Glomerular endothelial cell (primary cell): ENCODE data around the gene ESRP2. TPM values are rescaled to one million over a fixed set of nuclear protein-coding genes. Genes with fewer than 3 reads are reported as not detected.

Source experiments
- DNase-seq: peaks from one replicate; pipeline ENCODE4 v3.0.0-alpha.2; 2011; ENCODE audit warnings: low read depth, low spot score; ENCODE audit errors: extremely low read depth
- total RNA-seq: library from RNA; depleted of rRNA; stranded (reverse); fragments of >200 nt; gene quantifications from 2 replicates; pipeline ENCODE4 v1.2.3, GENCODE V29; 2015

The ESRP2 gene
- total RNA-seq, 1 donor from 2014 or later: 2.9 TPM

DNA sequence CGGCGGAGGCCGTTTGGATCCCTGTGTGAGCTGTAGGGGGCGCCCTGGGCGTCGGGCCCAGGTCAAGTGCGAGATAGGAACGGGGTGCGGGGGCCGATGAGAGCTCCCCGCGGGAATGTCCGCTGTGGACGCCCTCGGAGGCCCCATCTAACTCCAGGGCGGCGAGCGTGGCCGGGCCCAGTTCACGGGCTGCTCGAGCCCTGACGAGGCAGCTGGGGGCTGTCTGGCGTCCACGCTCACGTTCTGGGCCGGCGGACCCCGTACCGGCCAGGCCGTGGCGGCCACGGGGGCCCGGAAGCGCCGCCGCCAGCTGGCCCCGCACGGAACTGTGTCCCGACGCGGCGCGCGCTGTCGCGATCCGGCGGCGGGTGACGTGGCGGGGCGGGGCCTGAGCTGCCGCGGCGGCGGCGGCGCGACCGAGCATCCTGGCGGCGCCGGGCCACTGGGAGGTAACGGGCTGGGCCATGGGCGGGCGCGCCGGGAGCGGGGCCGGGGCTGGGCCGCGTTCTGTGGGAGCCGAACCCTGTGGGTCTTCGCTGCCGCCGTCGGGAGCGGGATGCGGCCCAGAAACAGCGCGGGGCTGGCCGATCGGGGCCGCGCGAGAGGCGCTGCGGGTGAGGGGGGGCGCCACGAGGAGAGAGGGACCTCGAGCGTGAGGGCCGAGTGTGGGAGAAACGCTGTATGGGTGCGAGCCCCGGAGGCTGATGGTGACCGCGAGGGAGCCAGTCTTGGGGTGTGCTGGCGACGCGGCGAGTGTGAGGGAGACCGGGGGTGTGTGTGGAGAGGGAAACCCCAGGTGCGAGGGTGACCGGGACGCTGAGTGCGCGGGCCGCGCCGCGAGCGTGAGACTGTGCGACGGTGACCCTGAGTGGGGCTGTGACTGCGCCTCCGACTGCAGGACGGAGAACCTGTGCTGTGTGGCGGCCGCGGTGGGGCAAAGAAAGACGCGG, 28.5 kb upstream of the ESRP2 start, which contains the start of gene SLC7A6:
Gene SLC7A6 (plus strand): TSS at position 399 of the 950 bp plus-strand sequence. CDS start 10,201 bp downstream, outside the sequence.
- no peak for DNase-seq

DNA sequence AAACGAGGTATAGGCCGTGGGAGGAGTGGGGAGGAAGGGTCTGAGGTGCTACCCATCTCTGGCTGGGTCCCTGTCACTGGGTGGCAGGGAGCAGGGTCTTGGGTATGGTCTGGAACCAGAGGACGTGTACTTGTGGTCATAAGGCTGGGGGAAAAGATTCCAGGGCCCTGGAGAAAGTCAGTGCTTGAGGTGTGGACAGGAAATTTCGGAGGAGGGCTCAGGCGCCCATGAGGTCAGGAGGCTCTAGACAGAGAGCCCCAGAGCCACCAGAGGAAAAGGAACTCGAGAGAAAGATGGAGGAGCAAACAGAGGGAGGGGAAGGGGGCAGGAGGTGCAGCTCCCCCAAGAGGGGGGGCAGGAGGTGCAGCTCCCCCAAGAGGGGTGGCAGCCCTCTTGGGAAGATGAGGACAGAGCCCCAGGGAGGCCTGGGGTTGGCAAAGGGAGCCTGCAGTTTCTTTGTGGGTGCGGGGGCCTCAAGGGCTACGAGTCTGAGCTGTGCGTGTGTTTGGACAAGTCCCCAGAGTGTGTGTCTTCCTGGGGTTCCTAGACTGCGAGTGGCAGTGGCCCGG, 27.7 kb upstream of the ESRP2 start:
- DNase-seq: no peak

DNA sequence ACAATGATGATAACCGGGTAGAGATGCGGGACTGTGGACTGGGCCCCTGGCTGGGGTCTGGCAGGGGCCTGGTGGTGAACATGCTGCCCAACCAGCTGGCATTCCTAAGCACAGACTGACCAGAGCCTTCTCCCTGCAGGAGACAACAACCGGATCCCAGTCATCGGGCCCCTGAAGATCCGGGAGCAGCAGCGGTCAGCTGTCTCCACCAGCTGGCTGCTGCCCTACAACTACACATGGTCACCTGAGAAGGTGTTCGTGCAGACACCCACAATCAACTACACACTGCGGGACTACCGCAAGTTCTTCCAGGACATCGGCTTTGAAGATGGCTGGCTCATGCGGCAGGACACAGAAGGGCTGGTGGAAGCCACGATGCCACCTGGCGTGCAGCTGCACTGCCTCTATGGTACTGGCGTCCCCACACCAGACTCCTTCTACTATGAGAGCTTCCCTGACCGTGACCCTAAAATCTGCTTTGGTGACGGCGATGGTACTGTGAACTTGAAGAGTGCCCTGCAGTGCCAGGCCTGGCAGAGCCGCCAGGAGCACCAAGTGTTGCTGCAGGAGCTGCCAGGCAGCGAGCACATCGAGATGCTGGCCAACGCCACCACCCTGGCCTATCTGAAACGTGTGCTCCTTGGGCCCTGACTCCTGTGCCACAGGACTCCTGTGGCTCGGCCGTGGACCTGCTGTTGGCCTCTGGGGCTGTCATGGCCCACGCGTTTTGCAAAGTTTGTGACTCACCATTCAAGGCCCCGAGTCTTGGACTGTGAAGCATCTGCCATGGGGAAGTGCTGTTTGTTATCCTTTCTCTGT, 23.3 kb upstream of the ESRP2 start:
- DNase-seq: no peak

DNA sequence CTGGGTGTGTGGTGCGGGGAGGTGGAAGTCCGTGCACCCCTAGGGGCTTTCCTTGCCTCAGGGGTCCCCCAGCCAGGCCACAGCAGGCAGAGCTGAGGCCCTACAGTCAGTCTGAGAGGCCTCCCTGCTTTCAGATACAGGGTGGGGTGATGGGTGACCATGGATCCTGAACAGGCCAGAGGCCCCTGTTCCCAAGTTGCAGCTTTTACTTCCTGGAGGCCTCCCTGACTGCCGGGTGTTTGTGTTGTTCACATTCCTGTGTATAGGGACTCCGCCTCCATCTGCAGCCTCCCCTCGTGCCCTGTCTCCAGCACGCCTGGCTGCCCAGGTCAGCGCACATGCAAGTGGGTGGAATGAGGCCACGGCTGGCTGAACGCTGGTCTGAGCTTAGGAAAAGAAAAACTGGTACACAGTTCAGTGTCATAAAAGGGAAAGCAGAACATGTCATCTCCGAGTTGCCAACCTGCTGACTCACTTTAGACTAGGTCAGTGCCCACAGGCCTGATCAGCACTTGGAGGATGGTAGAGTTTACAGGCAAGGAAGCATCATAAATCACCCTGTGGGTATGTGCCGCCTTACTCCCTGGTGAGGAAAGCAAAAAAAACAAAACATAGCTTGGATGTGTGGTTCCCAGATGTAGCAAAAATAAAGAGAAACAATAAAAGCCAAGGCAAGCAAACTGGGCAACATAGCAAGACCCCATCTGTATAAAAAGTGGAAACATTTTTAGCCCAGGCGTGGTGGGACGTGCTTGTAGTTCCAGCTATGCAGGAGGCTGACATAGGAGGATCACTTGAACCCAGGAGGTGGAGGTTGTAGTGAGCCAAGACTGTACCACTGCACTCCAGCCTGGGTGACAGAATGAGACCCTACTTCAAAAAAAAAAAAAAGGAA, 22.2 kb upstream of the ESRP2 start:
- DNase-seq: no peak

DNA sequence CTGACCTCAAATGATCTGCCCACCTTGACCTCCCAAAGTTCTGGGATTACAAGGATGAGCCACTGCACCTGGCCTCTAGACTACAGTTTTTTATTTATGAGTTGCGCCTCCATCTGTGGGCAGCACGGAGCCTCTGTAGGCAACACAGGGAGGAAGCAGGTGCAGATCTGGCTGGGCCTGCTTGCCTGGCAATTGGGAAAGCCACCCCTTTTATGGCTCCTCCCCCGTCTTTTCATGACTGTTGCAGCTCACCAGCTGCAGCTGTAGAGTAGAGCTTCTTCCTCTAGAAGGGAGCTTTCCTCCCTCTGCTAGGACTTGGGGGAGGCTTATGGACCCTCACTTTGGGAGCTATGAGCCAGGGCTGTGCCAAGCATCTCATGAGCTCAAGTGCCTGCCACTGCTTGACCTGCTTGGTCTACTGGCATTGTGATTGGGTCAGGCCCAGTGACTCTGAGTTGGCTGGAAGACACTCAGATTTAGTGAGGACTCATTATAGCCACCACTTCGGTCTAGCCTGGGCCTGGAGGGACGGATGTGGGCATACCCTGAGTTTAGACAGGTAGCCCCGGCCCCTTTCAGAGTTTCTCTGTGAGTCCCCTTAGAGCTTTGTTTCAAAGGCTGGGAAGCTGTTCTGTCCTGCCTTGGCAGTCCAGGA, 21.5 kb upstream of the ESRP2 start:
- DNase-seq: no peak

DNA sequence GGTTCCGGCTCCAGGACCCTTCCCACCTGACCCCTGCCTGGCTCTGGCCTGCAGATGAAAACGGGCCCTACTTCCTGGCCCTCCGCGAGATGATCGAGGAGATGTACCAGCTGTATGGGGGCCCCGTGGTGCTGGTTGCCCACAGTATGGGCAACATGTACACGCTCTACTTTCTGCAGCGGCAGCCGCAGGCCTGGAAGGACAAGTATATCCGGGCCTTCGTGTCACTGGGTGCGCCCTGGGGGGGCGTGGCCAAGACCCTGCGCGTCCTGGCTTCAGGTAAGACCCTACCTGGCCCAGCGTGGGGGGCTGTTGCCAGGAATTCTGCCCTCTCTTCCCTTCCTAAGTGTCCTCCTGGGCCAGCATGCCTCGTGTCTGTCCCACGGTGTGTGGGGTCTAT, 19.8 kb upstream of the ESRP2 start:
- no peak for DNase-seq

DNA sequence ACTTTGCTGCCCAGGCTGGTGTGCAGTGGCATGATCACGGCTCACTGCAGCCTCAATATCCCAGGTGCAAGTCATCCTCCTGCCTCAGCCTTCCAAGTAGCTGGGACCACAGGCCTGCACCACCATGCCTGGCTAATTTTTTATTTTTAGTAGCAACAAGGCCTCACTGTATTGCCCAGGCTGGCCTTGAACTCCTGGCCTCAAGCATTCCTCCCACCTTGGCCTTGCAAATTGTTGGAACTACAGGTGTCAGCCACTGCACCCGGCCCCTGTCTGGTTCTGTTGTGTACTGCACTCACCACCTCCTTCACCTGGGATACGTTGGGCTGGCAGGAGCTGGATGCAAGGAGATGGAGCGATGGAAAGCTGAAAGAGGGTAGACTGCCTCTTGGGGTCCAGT, 17.8 kb upstream of the ESRP2 start:
- no peak for DNase-seq

DNA sequence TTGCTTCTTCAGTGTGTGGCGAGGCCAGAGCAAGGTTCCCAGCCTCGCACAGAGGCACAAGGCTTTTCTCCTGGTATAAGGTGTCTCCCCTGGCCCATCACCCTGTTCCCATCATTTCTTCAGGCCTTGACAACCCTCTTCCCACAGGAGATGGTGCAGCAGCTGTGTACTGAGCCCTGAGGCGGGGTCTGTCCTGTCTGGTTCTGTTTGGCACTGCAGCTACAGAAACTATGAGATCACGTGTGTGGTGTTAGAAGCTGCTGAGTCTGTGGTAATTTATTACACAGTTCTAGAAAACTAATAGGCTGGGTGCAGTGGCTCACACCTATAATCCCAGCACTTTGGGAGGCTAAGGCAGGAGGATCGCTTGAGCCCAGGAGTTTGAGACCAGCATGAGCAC, 16.5 kb upstream of the ESRP2 start:
- no peak for DNase-seq

DNA sequence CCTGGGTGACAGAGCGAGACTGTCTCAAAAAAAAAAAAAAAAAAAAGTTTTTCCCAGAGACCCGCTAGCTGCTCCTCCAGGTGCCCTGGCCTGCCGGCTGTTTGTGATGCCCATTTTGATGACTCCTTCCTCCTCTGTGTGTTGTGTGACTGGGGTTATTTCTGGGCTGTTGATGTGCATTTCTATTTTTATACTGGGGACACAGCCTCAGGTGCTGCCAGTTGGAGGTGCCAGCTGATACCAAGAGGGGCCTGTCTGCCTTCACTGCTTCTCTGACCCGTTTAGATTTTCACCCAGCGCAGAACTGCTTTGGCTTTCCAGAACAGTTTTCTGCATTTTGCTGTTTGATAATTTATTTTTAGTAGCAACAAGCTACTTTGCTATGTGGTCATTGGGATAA, 15.9 kb upstream of the ESRP2 start:
- no peak for DNase-seq

DNA sequence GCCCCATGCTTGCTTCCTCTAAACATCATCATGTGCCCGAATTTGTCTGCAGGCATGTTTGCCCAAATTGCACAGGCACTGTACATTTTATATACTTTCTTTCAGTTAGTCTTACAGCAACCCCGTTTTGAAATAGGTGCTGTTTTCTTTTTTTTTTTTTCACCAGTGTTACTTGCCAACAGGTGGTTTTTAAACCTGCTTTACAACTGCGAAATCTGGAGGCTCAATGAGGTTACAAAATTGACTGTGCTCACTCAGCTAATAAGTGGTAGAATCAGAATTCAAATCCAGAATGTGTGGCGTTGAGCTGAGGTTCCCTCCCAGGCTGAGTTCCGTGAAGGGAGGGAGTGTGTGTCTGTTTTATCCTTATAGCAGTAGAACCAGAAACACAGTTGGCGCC, 15.0 kb upstream of the ESRP2 start:
- DNase-seq: no peak

DNA sequence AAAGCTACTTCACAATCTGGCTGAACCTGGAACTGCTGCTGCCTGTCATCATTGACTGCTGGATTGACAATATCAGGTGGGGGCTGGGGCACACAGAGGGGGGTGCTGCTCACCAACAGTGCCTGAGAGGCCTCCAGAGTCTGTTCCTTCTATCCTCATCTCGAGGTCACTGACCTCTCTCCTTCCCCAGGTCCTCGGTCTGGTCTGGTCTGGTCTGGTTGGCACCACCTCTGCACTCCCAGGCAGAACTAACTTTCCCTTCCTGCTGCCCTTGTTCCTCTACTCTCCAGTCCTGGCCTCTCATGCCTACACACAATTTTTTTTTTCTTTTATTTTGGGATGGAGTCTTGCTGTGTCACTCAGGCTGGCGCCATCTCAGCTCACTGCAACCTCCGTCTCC, 13.4 kb upstream of the ESRP2 start:
- DNase-seq: no peak

DNA sequence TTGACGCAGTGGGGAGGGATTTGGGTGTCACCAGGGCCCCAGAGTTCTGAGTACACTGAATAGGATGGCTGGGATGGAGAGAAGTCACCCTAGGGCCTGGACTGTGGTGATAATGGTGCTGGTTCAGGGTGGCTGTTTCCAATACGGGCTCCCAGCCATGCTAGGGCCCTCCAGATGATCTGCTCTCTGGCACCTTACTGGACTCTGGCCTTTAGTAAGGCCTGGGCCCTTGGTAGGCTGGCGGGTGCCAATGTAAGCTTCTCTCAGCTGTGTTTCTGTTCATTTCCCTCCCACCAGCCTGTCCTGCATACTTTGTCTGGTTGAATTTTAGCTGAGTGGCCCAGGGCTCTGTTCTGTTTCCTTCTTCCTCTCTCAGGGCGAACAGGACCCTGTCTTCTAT, 12.0 kb upstream of the ESRP2 start:
- no peak for DNase-seq

DNA sequence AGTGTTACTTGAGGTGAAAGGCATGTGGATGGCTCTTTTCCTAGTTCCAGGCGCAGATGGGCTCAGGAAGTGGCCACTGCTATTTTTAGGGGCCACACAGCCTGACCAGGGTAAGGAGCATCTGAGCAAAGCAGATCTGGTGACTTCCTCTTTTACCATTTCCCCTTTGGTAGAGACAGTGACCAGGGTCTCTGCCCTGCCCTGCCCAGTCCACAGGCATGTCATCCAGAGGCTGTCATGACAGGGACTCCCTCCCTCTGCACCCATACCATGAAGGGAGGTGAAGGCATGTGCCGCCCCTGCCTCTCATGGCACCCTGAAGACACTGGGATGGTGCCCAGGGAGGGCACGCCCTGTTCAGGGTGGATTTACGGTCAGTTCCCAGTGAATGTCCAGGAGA, 11.5 kb upstream of the ESRP2 start:
- DNase-seq: no peak

DNA sequence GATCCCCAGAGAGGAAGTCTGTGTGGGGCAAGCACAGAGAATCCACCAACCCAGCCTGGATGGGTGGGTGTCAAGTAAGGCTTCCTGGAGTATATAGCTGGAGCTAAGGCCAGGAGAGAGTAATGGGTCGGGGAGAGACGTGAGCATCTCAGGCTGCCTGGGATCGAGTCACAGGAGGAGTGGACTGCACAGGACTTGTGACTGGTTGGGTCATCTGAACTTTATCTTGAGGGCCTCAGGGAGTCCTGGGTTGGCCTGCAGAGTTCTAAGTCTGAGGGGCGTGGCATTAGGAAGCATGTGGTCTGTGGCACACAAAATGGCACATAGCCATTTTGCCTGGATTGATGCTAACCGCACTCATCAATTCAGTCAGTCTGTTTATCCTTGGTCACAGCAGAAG, 10.7 kb upstream of the ESRP2 start:
- no peak for DNase-seq

DNA sequence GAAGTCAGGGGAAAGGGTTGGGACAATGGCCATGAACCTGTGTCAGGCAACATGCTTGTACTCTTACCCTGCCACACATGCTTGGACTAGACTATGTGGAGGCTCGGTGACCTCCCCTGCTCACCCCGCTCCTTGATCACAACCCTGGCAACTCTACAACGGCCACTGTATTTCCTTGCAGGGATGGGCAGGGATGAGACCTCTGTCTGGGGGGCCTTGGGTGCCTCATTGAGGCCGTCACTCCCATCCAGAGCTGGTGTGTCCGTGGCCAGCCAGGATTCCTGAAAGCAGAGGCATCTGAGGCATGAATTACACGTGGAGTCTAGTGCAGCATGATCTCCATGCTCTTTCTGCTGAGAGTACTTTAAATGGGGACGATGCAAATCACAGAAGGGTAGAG, 10.2 kb upstream of the ESRP2 start:
- no peak for DNase-seq

DNA sequence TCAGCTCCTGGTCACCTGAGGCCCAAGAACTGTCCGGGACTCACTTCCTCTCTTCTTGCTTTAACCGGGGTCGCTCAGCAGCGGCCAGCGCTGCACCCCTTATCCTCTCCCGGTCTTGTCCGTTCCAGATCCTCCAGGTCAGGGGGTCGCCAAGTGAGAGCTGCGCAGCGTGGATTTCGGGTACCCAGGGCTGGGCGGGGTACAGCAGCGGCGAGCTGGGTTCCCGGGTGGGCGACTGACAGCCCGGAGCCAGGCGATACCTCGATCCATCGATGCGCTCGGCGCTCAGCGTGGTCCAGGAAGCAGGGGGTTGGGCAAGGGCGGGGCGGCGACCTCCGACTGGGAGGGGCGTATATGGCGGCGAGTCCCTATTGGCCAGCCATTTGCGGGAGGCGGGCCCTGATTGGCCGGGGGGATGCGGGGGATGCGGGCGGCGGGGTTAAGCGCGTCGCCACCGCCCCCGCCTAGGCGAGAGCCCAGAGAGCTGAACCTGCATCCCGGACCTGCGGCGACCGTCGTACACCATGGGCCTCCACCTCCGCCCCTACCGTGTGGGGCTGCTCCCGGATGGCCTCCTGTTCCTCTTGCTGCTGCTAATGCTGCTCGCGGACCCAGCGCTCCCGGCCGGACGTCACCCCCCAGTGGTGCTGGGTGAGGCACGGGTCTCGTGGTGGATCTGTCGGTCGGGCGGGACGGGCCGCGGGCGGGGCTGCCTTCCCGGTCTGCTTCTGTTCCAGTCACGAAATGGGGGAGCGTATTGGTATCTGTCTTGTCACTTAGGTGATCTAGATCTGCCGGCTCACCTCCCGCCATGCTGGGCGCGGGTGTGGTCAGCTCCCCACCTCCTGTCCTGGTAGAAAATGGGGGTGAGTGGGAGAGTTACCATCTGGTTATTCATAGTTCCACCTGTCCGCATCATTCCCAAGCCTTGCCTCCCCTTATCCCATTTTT, 9.3 kb upstream of the ESRP2 start, which contains the start of gene PLA2G15:
Gene PLA2G15 (plus strand): TSS at position 471 of the 951 bp plus-strand sequence. CDS start 54 bp downstream, at position 525.
- no peak for DNase-seq

DNA sequence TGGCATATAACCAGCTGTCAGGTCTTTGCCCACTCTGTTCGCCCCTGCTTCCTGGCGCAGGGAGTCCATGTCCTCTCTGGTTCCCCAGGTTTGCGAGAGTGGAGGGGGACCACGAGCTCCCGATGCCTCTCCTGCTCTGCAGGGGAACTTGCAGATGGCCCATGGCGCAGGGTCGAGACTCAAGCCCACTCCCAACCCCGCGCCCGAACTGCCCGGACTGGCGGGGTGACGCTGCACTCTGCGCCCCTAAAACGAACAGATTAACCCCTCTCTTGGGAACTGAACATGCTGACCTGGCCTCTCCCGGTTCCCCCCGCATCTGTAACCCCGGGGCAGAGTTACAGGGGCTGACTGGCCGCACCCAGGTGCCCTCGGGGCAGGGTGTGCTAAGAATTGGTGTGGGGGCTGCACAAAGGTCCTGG, 8.6 kb upstream of the ESRP2 start:
- DNase-seq: no peak
